ENCODE measurements around the gene ZNF586.

DNA sequence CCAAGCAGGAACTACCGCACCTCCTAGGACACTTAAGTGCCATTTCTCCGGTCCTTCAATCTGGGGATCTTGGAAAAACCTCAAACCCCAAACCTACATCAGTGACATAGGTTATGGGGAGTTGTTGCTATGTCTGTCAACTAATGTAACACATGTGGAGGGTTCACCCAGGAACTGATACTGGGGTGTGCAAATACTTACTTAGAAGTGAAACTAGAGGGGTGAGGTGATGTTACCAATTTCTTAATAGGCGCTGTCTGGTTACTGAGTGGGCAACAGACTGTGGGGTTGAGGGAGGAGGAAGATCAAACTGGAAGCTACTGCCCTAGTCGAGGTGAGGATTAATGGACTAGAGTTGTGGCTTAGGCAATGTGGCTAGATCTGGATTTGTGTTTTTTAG, 1.9 kb downstream of the ZNF586 start:
- TF ChIP-seq, protein P1, sequence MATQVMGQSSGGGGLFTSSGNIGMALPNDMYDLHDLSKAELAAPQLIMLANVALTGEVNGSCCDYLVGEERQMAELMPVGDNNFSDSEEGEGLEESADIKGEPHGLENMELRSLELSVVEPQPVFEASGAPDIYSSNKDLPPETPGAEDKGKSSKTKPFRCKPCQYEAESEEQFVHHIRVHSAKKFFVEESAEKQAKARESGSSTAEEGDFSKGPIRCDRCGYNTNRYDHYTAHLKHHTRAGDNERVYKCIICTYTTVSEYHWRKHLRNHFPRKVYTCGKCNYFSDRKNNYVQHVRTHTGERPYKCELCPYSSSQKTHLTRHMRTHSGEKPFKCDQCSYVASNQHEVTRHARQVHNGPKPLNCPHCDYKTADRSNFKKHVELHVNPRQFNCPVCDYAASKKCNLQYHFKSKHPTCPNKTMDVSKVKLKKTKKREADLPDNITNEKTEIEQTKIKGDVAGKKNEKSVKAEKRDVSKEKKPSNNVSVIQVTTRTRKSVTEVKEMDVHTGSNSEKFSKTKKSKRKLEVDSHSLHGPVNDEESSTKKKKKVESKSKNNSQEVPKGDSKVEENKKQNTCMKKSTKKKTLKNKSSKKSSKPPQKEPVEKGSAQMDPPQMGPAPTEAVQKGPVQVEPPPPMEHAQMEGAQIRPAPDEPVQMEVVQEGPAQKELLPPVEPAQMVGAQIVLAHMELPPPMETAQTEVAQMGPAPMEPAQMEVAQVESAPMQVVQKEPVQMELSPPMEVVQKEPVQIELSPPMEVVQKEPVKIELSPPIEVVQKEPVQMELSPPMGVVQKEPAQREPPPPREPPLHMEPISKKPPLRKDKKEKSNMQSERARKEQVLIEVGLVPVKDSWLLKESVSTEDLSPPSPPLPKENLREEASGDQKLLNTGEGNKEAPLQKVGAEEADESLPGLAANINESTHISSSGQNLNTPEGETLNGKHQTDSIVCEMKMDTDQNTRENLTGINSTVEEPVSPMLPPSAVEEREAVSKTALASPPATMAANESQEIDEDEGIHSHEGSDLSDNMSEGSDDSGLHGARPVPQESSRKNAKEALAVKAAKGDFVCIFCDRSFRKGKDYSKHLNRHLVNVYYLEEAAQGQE (IDR thresholded peaks at IDR 0.05; ENCODE audit: insufficient read depth in 1 of 2, low read depth in 2 of 2, low read length in 2 of 2): no peak
- TF ChIP-seq POLR2AphosphoS5 (IDR thresholded peaks at IDR 0.05; ENCODE audit: low read depth, low read length): no peak
- no peak for TF ChIP-seq TAF1 (IDR thresholded peaks at IDR 0.05; ENCODE audit: borderline replicate concordance, insufficient read depth, low read length)
